Subcutaneous adipose tissue (tissue), 4 donors: ENCODE measurements around the gene TBC1D9B. TPM values are rescaled to one million over a fixed set of nuclear protein-coding genes. Genes with fewer than 3 reads are reported as not detected.

Experiments used
- CTCF ChIP-seq: fragments of 450-650 bp; IDR thresholded peaks from one replicate; pipeline ENCODE4 v1.5.1; 2016; ENCODE audit warnings: low read depth, mild to moderate bottlenecking, control low read depth, antibody characterized with exemption, moderate library complexity
- total RNA-seq, 4 donors: library from RNA; depleted of rRNA; stranded (reverse); fragments of >200 nt; gene quantifications; one replicate each; pipeline ENCODE4 v1.1.0, GENCODE V29; 2016

Gene TBC1D9B
- total RNA-seq, 4 donors from 2014 or later, result 87.6 to 142 (median 122) TPM

DNA sequence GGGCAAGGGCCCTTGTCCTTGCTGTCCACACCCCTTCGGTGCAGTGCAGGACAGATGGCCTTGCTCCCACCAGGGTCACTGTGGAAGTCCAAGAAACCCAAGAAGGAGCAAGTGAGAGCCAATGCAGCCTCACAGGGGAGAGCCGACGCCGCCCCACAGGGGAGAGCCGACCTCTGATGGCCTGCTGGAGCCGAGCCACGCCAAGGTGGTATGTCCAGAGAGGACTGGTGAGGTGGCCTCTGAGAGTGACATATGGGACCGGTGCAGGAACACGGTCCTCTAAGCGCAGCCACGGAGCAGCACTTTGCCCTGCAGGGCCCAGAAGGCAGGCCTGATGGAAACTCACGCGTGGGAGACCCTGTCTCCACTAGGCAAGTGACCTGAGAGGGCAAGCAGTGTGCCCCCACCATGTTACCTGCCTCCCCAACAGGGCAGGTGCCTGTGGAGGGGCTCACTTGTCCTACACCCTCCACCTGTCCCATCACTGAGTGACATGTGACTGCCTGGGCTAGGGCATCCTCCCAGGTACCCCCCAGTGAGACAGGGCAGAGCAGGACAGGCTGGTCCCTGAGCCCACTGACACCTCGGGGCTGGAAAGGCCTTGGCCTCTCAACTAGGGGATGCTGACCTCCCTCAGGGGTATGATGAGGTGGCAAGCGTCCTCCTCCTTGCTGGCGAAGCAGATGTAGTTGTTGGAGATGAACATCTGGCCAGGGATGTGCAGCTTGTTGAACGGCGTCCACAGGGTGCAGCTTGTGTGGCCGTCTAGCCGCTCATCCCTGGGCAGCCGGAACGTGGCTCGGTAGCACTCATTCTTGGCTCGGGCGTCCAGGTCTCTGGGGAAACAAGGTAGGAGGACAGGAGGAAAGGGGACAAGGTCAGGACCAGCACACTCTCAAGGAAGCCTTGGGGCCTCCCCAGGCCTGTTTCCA lies 16.7 kb downstream of the TBC1D9B start:
- no peak for TF ChIP-seq CTCF

DNA sequence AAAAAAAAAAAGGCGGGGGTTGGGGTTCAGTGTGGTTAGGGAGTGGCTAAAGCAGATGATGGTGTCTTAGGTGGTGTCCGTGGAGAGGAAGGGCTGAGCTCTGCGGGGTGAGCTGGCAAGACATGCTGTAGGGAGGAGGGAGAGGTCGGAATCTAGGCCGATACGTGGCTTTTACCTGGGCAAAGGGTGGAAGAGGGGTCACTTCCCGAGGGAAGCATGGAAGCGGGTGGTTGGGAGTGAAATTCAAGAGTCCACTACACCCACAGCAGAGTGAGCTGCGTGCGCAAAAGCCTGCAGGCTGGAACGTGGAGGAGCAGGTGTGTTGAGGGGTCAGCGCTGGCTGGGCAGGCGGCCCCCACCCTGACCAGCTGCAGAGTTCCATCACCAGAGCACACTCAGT lies 17.8 kb downstream of the TBC1D9B start:
- no peak for TF ChIP-seq CTCF

DNA sequence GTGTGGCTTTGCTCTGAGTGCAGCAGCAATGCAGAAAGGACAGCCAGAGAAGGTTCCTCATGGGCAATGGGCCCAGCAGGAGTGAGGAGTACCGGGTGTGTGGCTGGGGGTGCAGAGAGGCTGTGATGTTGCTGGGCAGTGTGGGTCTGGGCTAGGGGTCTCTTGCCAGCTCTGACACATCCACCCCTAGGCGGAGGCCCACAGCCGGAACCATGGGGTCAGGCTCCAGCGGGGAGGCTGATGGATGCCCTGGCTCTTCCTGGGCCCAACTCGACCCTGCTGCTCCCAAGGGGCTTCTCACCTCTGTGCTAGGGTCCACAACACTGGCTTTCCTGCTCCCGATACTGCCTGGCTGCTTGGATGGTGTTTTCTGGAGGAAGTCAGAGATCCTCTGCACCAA lies 19.9 kb downstream of the TBC1D9B start:
- TF ChIP-seq CTCF, result no peak

GRCh38 chr5:179887095-179887494 lies 20.6 kb downstream of the TBC1D9B start:
- TF ChIP-seq CTCF, result no peak

DNA sequence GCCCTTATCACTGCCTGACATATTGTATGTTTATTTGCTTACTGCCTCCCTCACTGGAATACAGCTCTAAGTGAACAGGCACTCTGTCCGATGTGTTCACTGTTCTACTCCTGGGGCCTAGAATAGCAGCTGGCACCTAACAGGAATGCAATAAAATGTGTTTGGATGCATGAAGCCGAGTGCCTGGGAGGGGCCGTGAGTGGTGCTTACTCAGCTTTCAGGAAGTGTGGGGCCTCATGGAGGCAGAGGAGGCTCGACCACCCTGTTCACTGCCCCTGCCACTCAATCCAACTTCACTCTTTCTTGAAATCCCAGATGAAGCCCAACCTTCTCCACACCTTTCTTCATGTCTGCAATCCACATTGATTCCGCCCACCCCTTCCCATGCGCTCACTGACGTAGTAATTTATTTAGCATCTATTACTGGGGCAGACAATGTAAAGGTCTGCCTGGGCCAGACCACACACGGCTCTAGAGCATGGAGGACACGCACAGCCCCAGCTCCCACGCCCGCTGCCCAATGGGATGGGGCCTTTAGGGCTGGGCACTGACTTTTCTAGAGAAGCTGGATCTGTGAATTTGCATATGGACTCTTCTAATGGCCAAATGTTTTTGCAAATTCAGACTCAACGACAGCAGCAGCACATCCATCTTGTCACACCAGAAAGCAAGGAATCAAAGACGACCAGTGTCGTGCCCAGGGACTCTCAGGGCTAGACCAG lies 21.3 kb downstream of the TBC1D9B start:
- no peak for TF ChIP-seq CTCF

DNA sequence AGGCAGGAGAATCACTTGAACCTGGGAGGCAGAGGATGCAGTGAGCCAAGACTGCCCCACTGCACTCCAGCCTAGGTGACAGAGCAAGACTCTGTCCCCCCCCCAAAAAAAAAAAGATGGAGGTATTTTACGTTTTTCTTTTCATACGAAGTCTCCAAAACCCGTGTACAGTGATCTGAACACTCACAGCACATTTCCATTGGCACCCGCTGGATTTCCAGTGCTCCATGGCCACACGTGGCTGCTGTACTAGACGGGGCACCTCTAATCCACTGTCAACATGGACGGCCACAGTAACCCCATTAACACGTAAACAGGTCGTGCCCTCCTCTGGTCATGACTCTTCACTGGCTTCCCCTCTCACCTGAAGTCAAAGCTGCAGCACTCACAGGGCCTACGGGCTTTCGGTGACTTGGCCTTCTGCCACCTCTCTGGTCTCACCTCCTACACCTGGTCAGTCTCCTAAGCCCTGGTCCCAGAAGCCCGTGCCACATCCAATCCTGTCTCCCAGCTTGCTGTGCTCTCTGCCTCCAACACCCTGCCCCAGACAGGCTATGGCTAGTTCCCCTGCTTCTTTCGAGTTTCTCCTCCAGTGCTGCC lies 22.1 kb downstream of the TBC1D9B start:
- no peak for TF ChIP-seq CTCF

DNA sequence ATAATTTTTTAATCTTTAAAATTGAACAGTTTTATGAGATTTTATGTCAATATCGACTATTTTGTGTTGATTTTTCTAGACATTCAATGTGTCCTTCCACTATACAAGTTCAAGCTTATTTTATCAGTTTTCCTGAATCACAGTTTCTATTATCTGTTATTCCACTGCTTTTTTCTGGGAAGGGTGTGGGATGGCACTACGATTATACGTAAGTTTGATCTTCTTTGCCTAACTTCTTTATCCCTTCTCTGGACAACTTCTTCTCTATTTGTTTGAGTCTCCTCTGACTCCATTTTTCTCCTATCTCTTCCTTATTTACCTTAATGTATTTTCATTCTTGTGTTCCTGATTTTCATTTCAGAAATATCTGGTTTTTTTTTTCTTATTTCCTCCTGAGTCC lies 24.5 kb downstream of the TBC1D9B start:
- TF ChIP-seq CTCF, result no peak
